Hepatocyte (in vitro differentiated cells): ENCODE data around the gene RNF4.

Experiments used
- EZH2phosphoT487 ChIP-seq: fragments of 200-600 bp; sonication (generic); IDR thresholded peaks from one replicate; pipeline ENCODE4 v1.6.1; 2018; ENCODE audit warnings: antibody characterized with exemption, mild to moderate bottlenecking, low read depth, moderate library complexity; ENCODE audit not compliant: unreplicated experiment, severe bottlenecking
- TF ChIP-seq, protein P1 (sequence below): fragments of 200-600 bp; sonication (generic); IDR thresholded peaks from 2 replicates; pipeline ENCODE4 v1.5.1; 2016; ENCODE audit warnings: antibody characterized with exemption, mild to moderate bottlenecking; ENCODE audit not compliant: poor library complexity

DNA sequence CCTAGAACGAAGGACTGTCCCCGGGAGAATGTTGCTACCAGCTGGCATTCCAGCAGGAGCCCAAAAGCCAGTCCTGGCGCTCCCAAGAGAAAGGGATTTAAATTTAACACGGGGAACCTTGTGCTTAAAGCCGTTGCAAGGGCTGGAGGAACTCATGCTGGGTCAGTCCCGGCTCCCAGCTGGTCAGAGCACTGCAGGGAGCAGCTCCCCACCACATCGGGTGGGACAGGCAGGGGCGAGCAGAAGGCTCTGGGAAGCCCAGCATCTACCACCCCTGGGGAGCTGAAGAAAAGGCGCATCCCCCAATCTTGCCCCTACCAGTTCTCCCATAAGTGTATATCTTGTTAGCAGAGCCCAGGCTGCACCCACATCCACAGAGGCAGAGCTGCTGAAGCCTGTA lies 34.5 kb upstream of the RNF4 start:
- TF ChIP-seq, protein P1, sequence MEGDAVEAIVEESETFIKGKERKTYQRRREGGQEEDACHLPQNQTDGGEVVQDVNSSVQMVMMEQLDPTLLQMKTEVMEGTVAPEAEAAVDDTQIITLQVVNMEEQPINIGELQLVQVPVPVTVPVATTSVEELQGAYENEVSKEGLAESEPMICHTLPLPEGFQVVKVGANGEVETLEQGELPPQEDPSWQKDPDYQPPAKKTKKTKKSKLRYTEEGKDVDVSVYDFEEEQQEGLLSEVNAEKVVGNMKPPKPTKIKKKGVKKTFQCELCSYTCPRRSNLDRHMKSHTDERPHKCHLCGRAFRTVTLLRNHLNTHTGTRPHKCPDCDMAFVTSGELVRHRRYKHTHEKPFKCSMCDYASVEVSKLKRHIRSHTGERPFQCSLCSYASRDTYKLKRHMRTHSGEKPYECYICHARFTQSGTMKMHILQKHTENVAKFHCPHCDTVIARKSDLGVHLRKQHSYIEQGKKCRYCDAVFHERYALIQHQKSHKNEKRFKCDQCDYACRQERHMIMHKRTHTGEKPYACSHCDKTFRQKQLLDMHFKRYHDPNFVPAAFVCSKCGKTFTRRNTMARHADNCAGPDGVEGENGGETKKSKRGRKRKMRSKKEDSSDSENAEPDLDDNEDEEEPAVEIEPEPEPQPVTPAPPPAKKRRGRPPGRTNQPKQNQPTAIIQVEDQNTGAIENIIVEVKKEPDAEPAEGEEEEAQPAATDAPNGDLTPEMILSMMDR: no peak
- TF ChIP-seq EZH2phosphoT487: no peak
